CD4-positive, alpha-beta T cell treated with Interleukin-15 for 4 hours (primary cell): ENCODE measurements around the gene KAT6B.
"Not testable (repeated sequence)": the region's sequence is repeated elsewhere in the genome, so short reads cannot be mapped to it uniquely, and the experiment has no call there.

ENCODE experiments used
- DNase-seq: peaks from one replicate; pipeline ENCODE4 v3.0.0-alpha.2; 2020; ENCODE audit warnings: low spot score

The KAT6B gene

DNA sequence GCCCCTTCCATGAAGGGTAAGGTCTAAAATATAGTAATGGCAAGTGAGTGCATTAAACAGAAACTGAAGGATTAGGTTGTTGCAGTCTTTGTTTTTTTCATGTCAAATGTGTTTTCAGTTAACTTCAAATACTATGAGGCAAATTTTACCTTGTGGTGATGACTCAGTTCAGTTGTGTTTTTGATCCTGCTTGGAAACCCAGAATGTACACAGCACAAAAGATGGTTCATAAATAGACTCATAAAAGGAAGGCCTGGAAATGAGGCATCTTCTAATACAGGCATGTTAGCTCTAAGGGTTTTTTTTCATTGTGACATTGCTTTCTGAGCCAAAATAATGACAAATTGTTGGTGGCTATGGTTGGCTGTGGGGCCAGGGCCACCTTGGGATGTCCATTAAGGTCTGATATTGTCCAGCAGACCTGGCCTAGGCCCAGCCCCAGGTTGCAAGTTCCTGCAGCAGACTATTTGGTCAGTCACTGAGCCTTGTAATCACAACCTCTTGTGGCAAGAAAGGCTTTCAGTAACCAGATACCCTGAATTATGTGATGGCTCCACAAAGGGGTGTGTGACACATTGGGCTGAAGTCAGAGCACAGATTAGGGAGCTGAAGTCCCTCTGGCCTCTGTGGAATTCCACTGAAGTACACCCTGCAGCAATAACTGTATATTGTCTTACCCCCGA, 216.0 kb downstream of the KAT6B start:
- peak; percentile 10 for DNase-seq

DNA sequence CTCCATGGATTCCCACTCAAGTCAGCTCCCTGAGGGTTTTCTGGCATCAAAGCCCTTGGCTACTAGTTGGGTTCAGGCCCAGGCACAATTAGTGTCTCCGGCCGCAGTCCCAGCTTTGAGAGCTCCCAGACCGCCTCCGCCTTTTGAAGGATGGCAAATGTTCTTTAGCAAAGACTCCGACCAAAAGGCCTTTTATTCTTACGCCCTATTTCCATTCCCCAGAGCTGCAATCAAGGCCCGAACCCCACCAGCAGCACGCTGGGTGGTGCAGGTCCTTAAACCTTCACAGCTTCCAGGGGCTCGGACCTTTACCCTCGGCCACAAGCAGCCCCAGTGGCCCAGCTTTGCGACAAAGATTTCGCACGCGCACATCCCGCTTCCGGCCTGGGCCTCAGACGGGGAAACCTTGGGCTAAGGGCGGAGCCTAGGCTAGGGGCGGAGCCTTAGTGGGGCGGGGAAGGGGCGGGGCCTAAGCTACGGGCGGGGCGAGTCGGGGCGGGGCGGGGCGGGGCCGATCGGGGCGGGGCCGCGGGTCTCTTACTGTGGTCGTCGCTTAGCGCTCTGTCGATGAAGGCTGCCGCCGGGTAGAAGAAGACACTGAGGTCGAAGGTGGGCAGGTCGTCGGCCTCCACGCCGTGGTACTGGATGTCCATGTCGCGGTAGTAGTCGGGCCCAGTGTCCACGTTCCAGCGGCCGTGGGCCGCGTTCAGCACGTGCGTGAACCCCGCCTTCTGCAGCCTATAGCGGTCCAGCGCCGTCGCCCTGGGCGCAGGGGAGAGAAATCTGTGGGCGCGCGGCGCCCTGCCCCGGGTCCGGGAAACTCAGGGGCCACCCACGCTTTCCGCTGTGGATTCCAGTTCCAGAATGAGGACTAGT, 217.1 kb downstream of the KAT6B start:
- peak; percentile 50 for DNase-seq

DNA sequence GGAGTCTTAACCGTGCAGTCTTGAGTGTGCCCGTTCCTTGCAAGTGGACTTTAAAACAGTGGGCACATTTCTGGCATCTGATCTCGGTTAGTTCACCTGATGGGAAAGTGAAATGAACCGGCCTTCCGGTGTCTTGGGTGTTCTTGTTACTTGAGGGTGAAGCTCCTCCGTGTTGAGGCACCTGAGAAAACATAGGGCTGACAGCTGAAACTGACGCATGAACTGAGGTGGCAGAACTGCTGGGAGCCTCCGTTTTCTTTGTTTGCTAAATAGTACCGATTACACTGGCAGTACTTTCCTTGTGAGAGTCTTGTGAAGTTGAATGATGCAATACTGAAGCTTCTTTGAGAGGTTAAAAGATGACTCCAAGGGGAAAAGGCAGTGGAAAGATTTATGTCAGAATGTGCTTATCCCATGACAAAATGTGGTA, 222.3 kb downstream of the KAT6B start:
- DNase-seq: no peak

DNA sequence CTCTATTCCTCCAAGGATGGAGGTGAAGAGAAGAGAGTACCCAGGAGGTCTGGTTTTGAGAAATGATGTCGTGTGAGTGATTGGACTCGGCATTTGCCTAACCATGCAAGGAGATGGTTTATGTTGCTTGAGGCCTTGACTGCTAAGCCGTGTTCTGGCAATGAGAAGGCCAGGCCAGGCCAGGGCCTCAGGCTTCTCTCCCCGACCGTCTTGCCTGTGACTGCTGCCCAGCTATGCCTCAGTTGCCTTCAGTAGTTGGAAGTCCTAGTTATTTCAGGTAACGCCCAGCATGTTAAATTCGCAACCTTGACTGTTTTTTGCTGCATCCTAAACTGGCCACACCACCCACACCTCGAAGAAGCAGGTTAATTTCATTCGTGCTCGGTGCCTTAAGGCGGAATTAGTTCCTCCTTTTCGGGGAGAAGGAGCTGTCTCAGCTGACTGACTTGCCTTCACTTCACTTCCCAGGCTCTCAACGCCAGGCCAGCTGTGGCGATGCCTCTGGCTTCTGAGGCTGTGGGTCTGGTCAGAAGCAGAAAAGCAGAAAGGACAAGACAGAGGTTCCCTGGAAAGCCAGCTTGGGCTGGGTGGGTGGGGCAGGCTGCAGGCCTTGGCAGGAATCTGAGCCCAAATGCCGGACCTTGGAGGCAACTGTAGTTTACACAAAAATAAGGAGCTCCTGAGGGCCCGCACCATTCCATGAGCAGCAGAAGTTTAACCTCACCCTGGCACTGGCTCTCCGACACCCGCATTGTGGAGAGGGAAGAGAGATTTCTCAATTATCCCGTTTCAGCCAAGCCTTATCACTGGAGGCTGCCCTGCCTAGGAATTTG, 223.1 kb downstream of the KAT6B start:
- DNase-seq: no peak

DNA sequence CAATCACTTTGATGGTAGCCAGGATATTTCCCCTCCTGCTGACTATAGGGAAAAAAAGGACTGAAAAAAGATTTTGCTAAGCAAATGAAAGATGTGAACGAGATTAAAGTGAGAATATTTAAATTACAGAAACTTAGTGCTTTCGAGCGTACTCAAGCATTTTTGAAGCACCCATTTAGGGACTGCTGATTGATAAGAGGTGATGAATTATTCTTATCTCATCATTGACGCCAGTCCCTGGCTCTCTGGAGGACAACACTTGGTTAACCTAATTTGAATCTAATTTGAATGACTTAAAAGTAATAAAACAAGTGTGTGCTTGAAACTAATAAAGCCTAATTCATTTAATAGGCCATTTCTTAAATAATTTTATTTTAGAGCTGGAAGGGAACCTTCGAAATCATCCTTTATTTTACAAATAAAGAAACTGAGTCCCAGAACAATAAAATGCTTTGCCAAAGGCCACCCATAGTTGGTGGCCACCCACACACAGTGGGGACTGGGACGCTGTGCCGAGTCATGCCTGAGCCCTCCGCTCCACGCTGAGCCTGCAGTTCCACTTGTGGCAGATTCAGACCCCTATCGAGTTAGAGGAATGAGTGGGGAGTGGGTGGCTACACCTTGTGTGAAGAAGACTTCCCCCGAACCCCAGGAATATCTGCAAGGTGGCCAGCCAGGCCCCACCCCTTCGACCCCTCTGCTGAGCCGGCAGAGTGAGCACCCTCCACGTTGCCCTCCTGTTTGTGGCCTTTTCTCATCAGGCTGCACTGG, 223.9 kb downstream of the KAT6B start:
- no peak for DNase-seq

DNA sequence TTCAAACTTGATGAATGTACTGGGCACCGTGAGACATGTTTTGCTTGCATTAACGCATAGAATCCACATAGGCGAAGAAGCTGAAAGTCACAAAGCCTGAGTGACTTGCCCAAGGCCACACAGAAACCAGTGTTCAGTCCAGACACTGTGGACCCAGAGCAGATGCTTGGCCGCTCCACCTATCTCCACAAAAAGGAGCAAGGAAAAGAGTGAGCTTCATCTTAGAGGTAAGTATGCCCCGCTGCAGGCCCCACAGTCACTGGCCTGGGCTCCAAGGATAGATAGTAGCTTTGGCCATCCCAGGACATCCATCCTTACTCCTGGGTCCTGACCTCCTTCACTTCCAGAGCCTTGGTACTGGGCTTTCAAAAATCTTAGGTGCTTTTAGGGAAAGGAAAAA, 224.9 kb downstream of the KAT6B start:
- no peak for DNase-seq

DNA sequence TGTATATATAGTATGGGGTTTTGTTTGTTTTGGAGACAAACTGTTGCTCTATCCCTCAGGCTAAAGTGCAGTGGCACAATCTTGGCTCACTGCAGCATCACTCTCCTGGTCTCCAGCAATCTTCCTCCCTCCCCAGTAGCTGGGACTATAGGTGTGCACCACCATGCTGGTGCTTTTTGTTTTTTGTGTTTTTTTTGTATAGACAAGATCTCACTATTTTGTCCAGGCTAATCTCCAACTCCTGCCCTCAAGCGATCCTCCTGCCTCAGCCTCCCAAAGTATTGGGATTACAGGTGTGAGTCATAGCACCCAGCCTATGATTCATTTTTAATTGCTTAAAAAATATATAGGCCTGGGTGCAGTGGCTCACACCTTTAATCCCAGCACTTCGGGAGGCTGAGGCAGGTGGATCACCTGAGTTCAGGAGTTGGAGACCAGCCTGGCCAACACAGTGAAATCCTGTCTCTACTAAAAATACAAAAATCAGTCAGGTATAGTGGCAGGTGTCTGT, 229.6 kb downstream of the KAT6B start:
- DNase-seq: not testable (repeated sequence)

DNA sequence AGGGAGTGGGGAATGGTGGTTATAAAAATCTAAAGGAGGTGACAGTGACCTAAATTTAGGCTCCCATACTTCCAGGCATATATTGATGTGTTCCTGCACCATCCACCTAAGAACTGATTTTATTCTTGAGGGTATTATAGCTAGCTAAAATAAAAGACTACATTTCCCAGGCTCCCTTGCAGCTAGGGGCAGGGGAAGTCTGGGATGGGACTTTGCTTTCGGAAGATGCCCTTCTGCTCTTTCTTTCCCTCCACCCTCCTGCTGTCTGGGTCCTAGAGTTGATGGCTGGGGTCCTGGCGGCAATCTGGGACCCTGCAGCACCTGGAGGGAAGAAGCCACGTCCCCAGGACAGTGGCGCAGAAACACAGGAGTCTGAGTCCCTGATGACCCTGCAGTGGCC, 231.3 kb downstream of the KAT6B start:
- DNase-seq: no peak

DNA sequence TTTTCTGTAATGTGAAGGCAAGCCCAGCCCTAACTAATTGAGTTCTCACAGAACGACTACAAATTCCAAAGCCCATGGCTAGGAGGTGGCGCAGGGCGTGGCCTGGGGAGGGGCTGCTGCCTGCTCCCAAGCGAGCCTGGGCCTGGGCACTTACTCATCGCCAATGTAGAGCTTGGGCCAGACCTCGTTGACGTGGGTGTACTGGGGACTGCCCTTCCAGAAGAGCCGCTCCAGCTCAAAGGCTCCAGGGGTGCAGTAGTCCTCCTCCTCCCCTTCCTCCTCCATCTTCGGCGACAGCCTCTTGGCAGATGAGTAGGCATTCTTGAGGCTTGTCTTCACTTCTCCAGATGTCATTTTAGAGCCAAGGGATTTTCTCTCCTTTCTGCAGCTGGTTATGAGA, 231.8 kb downstream of the KAT6B start:
- DNase-seq: no peak

DNA sequence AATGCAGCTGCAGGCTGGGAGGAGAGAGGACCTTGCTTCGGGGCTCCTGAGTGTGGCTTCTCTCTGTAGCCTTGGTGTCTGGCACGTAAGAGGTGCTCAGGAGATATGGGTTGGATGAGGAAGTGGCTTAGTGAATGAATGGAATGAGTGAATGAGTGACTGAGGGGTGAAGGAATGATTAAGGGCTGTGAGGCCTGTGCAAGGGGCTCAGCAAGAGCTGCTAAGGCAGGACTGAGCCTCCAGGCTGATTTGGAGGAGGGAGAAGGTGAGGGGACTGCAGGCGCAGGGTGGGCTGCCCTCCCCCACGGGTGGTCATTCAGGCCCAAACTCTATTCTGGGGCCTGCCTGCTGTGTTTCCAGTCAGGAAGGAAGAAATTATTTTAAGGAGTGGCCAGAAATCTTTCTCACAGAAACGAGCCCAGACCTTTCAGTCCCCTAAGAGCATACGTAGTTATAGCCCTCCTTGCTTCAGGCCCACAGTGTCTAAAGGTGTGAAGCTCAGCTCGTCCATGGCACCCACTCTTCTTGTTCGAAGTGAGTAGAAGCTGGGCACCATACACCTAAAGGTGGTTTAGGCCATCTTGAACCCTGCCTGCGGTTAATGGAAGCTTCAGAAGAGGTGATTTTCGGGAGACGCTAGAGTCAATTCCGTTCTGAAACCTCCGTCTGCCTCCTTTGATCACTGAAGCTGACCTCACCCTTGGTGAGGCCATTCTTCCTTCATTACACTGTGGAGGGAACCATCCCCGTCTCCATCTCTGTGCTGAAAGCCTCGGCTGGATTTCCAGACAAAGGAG, 235.5 kb downstream of the KAT6B start:
- no peak for DNase-seq

DNA sequence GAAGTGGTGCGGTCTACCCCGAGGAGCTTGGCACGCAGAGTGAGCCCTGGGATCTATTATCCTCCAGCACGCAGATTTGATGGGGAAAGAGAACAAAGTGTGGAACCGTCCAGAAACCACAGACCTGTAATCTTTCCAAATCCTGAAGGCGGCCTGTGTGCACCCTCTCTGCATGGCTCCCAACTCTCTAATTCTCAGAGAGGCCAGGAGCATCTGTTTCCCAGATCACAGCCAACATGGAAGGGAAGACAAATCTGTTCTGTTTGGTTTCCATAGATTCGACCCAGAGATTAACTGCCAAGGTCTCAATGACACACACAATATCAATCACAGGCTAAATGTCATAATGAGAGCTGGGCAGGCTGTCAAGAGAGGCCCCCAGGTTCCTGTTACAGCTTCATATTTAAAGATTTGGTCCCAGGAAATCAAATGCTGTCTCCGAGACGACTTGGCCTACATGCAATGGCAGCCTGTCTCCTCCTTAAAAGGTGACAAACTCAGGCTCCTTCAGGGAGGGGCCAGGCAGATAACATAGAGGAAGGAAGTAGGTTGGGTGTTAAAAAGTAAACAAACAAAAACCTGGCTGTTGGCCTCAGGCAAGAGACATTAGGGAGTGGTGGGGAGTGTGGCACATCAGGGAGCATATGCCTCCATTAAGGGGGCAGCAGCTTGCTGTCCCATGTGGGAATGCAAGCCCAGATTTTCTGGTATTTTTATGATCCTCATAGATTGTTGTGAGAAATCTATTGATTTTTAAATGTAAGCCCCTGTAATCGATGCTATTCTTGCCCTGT, 236.3 kb downstream of the KAT6B start:
- no peak for DNase-seq

DNA sequence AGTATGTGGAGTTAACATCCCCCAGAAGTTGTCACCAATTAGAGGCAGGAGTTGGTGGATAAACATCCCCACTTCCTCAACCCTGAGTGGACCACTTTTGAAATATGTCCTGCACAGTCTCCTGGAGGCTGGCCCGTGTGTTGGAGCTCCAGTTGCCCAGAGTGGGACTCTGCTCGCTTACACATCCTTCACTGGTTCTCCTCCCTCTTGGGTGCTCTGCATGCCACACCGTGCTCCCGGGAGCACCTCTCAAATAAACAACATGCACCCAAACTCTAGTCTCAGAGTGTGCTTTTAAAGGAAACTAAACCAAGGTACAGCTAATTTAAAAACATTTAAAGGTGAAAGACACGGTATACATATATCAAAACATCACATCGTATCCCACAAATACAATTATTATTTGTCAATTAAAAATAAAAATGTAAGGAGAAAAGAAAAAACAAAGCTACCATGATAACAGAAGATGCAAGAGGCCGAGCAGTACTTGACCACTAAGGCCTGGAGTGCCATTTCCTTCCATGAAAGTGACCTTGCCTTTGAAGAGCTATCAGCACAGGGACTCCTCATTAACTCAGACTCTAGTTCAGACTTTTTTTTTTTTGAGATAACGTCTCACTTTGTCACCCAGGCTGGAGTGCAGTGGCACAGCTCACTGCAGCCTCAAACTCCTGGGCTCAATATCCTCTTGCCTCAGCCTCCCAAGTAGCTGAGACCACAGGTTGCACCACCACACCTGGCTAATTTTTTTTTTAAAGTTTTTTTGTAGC, 237.2 kb downstream of the KAT6B start:
- DNase-seq: no peak

DNA sequence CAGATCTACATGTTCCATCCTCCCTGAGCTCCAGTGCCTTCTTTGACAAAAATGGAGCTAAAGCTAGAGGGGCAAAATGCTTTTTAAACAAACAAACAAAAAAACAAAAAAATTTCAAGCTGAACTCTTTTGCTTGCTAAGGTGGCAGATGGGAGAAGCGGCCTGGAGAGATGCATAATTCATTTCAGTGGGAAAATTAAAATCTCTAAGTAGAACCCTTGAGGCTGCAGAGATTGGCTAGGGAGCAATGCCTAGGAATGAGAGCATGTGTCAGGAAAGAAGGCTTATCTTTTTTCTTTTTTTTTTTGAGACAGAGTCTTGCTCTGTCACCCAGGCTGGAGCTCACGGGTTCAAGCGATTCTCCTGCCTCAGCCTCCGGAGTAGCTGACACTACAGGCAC, 238.7 kb downstream of the KAT6B start:
- no peak for DNase-seq

DNA sequence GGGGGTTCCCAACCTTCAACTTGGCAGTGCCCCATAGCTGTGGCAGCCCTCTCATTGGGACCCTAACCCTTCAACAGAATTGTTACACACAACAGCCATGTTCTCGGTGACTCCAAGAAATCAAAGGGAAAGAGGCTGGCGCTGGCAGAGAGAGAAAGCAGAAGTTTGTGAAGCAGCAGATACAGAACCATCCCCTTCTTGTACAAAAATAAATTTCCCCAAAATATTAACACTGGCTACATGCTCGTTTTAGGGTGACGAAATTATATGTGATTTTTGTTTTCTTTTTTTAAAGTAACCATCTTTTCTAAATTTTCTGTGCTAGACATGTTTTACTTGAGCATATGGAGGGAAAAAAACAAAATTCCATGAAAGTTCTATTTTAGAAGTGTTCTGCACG, 239.9 kb downstream of the KAT6B start:
- DNase-seq: no peak

DNA sequence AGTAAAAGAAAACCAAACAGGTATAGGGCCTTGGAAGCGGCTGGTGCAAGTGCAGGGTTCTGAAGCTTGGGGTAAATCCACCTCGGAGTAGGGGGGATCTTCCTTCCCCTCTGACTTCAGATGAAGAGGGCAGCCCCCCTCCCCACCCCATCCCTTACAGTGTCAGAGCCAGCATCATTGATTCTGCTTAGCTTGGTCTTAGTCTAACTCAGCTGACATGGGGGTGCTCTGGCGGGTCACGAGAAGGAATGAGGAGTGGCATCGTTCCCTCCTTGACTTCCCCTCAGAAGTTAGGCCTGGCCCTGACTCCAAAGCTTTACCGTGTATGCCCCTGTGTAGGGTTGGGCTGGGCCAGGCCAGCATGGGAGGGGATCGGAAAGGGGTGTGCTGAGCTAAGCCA, 240.9 kb downstream of the KAT6B start:
- no peak for DNase-seq

DNA sequence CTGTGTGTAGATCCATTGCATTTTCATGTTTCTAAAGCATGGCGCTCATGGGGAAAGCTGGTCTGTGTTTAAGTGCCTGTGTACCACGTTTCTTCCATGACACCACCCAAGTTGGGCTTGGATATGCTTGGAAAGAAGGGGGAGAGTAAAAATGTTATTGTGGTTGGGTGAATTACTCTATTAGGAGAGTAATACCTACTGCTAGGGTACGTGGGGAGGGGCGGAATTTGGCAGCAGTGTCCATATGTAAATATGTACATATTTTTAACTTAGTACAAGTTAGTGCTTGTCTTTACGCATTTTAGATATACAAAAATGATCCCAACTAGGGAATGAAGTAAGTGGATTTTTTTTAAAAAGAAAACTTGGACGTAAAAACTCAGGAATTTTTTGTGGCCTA, 242.1 kb downstream of the KAT6B start:
- DNase-seq: no peak

DNA sequence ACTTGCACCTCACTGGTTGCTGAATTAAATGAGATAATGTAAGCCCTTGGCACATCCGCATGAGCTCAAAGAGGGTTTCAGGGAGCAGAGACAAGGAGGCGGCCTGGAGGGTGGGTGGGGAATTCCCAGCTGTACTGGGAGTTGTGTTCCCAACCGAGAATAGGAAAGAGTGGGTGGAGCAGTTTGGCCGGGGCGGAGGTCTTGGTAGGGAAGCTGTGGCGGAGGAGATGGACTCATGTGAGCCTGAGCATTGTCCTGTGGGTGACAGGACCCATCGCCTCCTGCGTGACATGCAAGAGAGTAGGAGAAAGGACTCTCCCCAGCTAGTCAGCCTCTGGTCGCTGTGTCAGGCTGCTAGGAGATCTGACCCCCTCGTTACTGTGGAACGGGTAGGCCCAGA, 244.1 kb downstream of the KAT6B start:
- DNase-seq: no peak

DNA sequence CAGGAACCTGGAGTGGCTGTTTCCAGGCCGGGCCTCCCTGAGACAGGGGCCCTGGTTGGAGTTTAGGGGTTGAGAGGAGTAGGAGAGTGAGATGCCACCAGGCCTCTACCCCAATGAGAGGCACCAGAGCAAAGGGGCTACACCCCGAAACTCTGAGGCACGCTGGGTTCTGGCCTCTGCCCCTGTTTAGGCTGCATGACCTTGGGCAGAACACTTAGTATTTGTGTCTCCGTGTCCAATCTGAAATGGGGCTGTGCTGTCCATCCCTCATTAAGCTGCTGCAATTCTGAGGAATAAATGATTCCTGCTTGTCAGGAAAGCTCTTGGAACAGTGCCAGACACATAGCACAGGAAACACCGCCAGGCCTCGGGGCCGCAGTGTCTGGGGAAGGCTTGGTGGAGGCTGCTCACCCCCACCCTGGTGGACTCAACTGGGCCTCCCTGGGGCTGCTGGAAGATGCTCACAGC, 244.6 kb downstream of the KAT6B start:
- DNase-seq: no peak

DNA sequence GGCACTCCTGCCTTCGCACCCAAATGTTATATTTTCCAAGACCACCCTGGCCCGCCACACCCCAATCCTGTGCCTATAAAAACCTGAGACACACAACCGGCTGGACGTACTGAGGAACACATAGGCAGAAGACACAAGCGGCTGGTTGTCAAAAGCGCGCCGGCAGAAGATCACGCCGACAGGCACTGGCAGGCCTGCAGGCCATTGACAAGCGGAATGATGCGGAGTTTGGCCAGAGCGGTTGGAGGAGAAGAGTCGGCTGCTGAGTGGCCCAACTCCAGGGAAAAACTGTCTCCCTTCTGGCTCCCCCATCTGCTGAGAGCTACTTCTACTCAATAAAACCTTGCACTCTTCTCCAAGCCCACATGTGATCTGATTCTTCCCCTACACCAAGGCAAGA, 245.4 kb downstream of the KAT6B start:
- DNase-seq: no peak
